Thyroid gland (tissue), 4 donors: Measurements from ENCODE around the gene OAS2.

ENCODE experiments used
- POLR2A ChIP-seq, 2 donors: fragments of 450-650 bp; IDR thresholded peaks; one replicate each; pipeline ENCODE4 v1.6.1; 2017; ENCODE audit warnings: antibody characterized with exemption in 2 of 2, mild to moderate bottlenecking in 2 of 2, moderate library complexity in 1 of 2
- TF ChIP-seq, protein P1 (sequence below), 6 experiments: fragments of 200-600 bp in 3 of 6; fragments of 450-650 bp in 3 of 6; sonication (generic) in 3 of 6; IDR thresholded peaks; one replicate each; pipeline ENCODE4 v1.5.1; 2016 to 2019; ENCODE audit warnings: antibody characterized with exemption in 6 of 6, mild to moderate bottlenecking in 2 of 6, inconsistent platforms in 1 of 6, moderate library complexity in 1 of 6

- TF ChIP-seq POLR2A (IDR thresholded peaks at IDR 0.05): no peak
- TF ChIP-seq, protein P1, sequence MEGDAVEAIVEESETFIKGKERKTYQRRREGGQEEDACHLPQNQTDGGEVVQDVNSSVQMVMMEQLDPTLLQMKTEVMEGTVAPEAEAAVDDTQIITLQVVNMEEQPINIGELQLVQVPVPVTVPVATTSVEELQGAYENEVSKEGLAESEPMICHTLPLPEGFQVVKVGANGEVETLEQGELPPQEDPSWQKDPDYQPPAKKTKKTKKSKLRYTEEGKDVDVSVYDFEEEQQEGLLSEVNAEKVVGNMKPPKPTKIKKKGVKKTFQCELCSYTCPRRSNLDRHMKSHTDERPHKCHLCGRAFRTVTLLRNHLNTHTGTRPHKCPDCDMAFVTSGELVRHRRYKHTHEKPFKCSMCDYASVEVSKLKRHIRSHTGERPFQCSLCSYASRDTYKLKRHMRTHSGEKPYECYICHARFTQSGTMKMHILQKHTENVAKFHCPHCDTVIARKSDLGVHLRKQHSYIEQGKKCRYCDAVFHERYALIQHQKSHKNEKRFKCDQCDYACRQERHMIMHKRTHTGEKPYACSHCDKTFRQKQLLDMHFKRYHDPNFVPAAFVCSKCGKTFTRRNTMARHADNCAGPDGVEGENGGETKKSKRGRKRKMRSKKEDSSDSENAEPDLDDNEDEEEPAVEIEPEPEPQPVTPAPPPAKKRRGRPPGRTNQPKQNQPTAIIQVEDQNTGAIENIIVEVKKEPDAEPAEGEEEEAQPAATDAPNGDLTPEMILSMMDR (IDR thresholded peaks at IDR 0.05): no peak
Observed at GRCh38 chr12:113044516-113044915, 66.2 kb downstream of the OAS2 start.
